ENCODE data around the gene EPHA3. TPM values are rescaled to one million over a fixed set of nuclear protein-coding genes. Genes with fewer than 3 reads are reported as not detected.

Gene EPHA3
- under 0.01 and 0.37 TPM in 2 replicates for total RNA-seq

GRCh38 chr3:89107461-89108290 is at the start of gene EPHA3:
Gene EPHA3 (plus strand): TSS chr3:89107621. CDS start chr3:89107749, 128 bp downstream.

Measured in subcutaneous preadipocyte (primary cell).